Measurements from ENCODE around the gene BNC2. TPM values are rescaled to one million over a fixed set of nuclear protein-coding genes. Genes with fewer than 3 reads are reported as not detected.

The BNC2 gene
- total RNA-seq, 2 experiments from 2014 or later: not detected

DNA sequence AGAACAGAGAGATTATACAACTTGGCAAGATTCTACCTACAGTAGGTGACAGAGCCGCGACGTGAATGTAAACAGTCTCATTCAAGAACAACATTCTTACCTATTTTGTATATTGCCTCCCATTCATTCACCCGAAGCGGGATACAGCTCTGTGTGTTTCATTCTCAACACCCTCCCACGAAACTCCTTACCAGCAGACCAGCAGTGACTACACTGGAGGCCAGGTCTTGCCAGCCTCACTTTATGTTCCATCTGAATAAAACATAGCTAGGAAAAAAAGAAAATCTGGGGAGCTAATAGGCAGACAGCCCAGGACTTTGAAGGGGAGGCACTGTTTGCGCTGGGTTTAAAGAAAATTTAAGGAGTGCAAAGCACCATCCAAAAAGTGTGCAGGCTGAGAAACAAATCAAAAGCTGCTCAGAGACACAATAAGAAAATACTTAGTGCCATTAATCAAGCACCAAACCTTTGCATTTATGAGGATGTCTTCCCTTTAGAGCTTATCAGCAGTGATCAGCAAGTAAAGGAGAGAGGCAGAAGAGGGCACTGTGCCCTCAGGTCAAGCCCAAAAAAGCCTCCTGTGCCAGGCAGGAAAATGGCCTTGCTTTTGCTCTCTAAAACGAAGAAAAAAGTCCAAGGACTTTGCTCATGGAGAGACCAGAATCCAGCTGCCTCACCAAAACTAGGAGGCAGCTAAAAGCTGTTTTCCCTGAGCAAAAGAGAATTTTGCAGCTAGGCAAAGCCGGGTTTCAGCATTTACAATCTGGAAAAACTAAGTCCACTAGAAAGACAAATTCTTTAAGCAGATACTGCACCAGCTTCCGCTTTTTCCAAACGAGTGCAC is 295.1 kb downstream of the BNC2 start:
- H3K9me3 Mint-ChIP-seq (ENCODE audit: insufficient read depth): no peaks in the 10 kb centered on the region
- no peak overlapping the region for H3K27ac Mint-ChIP-seq
- H3K36me3 Mint-ChIP-seq (ENCODE audit: low read depth): no peaks in the 10 kb centered on the region
- no peak overlapping the region for H3K4me3 Mint-ChIP-seq
- CTCF ChIA-PET: no interaction called here
- DNase-seq (no peak), ATAC-seq (no peak)
- POLR2A ChIA-PET: interaction anchor here (0.6 kb wide), 1 partner anchor 1592 kb away, joined by 3 read pairs; no protein-coding TSS in a partner anchor
- H3K27me3 Mint-ChIP-seq (ENCODE audit: low read depth): no peaks in the 10 kb centered on the region
- no peaks in the 10 kb centered on the region for H3K4me1 Mint-ChIP-seq (ENCODE audit: low read depth)

DNA sequence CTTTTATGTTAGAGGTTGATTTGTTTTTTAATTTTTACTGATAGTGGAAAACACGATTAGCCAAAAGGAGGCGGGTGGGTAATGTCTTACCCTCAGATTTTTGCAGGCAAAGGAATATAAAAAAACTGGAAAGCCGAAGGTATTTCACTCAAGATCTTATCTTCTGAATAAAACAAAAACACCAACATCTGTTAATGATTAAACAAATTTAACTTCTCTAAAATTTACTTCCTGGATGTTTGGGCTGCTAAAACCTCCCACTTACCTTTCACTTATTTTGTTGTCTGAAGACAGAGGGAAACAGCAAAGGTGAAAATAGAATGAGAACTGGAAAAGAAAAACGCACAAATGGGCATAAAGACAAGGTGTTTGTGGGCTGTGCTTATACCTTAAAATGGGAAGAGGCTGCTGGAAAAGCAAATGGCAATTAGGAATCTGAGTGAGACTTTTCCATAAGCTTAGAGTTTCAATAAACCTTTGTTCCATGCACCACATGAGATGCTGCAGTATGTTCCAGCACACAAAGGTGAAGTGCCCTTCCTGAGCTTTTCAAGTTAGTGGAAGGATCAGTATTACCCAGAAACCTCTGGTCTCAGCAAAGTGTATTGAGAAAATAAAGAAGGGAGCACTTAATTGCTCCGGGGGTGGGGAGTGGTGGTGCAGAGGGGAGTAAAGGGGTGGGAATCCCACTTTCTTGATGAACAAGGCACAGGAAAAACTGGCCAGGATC is 298.3 kb downstream of the BNC2 start:
- ATAC-seq: no peak
- ChIA-PET CTCF (no interaction called here), POLR2A (no interaction called here)
- no peak overlapping the region for H3K4me3 Mint-ChIP-seq
- H3K4me1 Mint-ChIP-seq (ENCODE audit: low read depth): no peaks in the 10 kb centered on the region
- no peaks in the 10 kb centered on the region for H3K36me3 Mint-ChIP-seq (ENCODE audit: low read depth)
- H3K27me3 Mint-ChIP-seq (ENCODE audit: low read depth): no peaks in the 10 kb centered on the region
- no peak overlapping the region for H3K27ac Mint-ChIP-seq
- H3K9me3 Mint-ChIP-seq (ENCODE audit: insufficient read depth): no peaks in the 10 kb centered on the region
- DNase-seq: no peak

- Mint-ChIP-seq H3K27me3 (ENCODE audit: low read depth) (no peaks in the 10 kb centered on the region), H3K9me3 (ENCODE audit: insufficient read depth) (no peaks in the 10 kb centered on the region), H3K36me3 (ENCODE audit: low read depth) (no peaks in the 10 kb centered on the region), H3K27ac (no peak overlapping the region), H3K4me3 (no peak overlapping the region), H3K4me1 (ENCODE audit: low read depth) (no peaks in the 10 kb centered on the region)
- POLR2A ChIA-PET: no interaction called here
- CTCF ChIA-PET: no interaction called here
- ATAC-seq (no peak), DNase-seq (no peak)
These were observed 299.2 kb downstream of the BNC2 start for GRCh38 chr9:16571127-16571802.

- ChIA-PET CTCF (no interaction called here), POLR2A (no interaction called here)
- no peak for DNase-seq
- no peak for ATAC-seq
- Mint-ChIP-seq H3K4me3 (no peak overlapping the region), H3K4me1 (ENCODE audit: low read depth) (no peaks in the 10 kb centered on the region), H3K27ac (no peak overlapping the region), H3K36me3 (ENCODE audit: low read depth) (no peaks in the 10 kb centered on the region), H3K27me3 (ENCODE audit: low read depth) (no peaks in the 10 kb centered on the region), H3K9me3 (ENCODE audit: insufficient read depth) (no peaks in the 10 kb centered on the region)
These were observed 307.0 kb downstream of the BNC2 start for GRCh38 chr9:16563446-16563845.

GRCh38 chr9:16561121-16561520 is 309.3 kb downstream of the BNC2 start:
- Mint-ChIP-seq H3K4me1 (ENCODE audit: low read depth) (no peaks in the 10 kb centered on the region), H3K27me3 (ENCODE audit: low read depth) (no peaks in the 10 kb centered on the region), H3K9me3 (ENCODE audit: insufficient read depth) (no peaks in the 10 kb centered on the region), H3K36me3 (ENCODE audit: low read depth) (no peaks in the 10 kb centered on the region), H3K4me3 (no peak overlapping the region), H3K27ac (no peak overlapping the region)
- DNase-seq (no peak), ATAC-seq (no peak)
- POLR2A ChIA-PET: no interaction called here
- CTCF ChIA-PET: no interaction called here

- no peak for ATAC-seq
- no peaks in the 10 kb centered on the region for H3K27me3 Mint-ChIP-seq (ENCODE audit: low read depth)
- H3K27ac Mint-ChIP-seq: no peak overlapping the region
- H3K4me3 Mint-ChIP-seq: no peak overlapping the region
- H3K4me1 Mint-ChIP-seq (ENCODE audit: low read depth): no peaks in the 10 kb centered on the region
- POLR2A ChIA-PET: no interaction called here
- CTCF ChIA-PET: no interaction called here
- DNase-seq: no peak
- H3K9me3 Mint-ChIP-seq (ENCODE audit: insufficient read depth): no peaks in the 10 kb centered on the region
- H3K36me3 Mint-ChIP-seq (ENCODE audit: low read depth): no peaks in the 10 kb centered on the region
These were observed 310.9 kb downstream of the BNC2 start for GRCh38 chr9:16559418-16560188.

DNA sequence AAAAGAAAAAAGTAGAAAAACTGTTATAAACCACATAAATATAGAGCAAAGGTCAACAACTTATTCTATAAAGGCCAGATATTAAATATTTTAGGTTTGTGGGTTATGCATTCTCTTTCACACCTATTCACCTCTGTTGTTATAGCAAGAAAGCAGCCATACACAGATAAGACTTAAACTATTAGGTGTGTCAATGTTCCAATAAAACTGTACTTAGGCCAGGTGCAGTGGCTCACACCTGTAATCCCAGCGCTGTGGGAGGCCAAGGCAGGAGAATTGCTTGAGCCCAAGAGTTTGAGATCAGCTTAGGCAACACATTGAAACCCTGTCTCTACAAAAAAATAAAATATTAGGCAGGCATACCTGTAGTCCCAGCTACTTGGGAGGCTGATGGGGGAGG is 314.7 kb downstream of the BNC2 start:
- no peak for ATAC-seq
- H3K9me3 Mint-ChIP-seq (ENCODE audit: insufficient read depth): no peaks in the 10 kb centered on the region
- ChIA-PET POLR2A (no interaction called here), CTCF (no interaction called here)
- H3K36me3 Mint-ChIP-seq (ENCODE audit: low read depth): no peaks in the 10 kb centered on the region
- no peaks in the 10 kb centered on the region for H3K4me1 Mint-ChIP-seq (ENCODE audit: low read depth)
- no peak for DNase-seq
- no peaks in the 10 kb centered on the region for H3K27me3 Mint-ChIP-seq (ENCODE audit: low read depth)
- no peak overlapping the region for H3K27ac Mint-ChIP-seq
- H3K4me3 Mint-ChIP-seq: no peak overlapping the region

DNA sequence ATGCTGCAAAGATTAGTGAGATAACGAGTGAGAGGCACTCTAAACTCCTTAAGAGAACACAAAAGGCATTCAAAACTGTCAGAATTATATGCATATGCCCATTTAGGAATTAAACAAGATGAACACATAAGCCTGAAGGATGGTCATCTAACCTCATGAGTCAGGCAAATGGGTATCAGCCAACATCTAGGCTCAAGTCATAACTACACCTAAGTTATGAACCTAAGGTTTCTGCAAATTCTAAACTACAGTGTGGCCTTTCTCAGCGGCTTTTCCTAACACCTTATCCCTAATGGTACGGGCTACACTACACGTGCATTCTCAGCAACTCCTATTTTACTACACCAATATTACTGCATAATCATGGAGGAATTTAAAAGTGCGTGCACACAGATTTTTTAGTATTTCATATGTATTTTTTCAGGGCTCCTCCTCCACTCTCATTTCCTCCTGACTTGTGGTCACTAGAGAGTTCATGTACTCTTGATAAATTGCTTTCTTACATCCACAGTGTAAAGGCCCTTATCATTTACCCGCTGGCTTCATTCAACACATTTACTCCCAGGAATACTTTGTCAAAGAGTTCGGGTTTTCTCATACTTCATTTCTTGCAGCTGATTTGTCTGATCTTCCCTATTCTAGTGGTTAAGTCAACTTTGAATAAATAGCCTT is 316.5 kb downstream of the BNC2 start:
- Mint-ChIP-seq H3K27me3 (ENCODE audit: low read depth) (no peaks in the 10 kb centered on the region), H3K4me1 (ENCODE audit: low read depth) (no peaks in the 10 kb centered on the region), H3K27ac (no peak overlapping the region), H3K36me3 (ENCODE audit: low read depth) (no peaks in the 10 kb centered on the region), H3K9me3 (ENCODE audit: insufficient read depth) (no peaks in the 10 kb centered on the region), H3K4me3 (no peak overlapping the region)
- ATAC-seq (no peak), DNase-seq (no peak)
- POLR2A ChIA-PET: no interaction called here
- CTCF ChIA-PET: no interaction called here

DNA sequence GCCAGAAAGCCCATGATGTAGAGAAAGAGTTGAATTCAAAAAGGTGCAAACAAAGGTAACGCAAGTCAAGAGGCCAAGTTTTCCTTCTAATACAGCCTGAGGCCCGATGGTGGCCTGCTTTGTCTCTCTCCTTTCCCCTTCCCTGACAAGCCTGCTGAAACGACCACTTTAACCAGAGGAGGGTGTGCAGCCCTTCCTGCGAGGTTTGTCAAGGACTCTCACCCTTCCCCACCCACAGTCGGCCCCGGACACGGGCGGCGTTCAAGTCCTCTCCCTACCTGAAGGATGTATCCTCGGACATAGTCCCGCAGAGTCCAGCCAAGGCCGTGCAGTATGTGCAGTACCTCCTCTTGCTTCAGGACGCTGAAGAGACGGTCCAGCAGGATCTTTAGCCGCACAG is 318.2 kb downstream of the BNC2 start:
- POLR2A ChIA-PET: no interaction called here
- no peak overlapping the region for H3K4me3 Mint-ChIP-seq
- no peaks in the 10 kb centered on the region for H3K36me3 Mint-ChIP-seq (ENCODE audit: low read depth)
- H3K4me1 Mint-ChIP-seq (ENCODE audit: low read depth): no peaks in the 10 kb centered on the region
- CTCF ChIA-PET: no interaction called here
- ATAC-seq: no peak
- no peaks in the 10 kb centered on the region for H3K9me3 Mint-ChIP-seq (ENCODE audit: insufficient read depth)
- no peak for DNase-seq
- H3K27ac Mint-ChIP-seq: no peak overlapping the region
- no peaks in the 10 kb centered on the region for H3K27me3 Mint-ChIP-seq (ENCODE audit: low read depth)

- no peak overlapping the region for H3K4me3 Mint-ChIP-seq
- ChIA-PET POLR2A (no interaction called here), CTCF (no interaction called here)
- no peaks in the 10 kb centered on the region for H3K36me3 Mint-ChIP-seq (ENCODE audit: low read depth)
- H3K4me1 Mint-ChIP-seq (ENCODE audit: low read depth): no peaks in the 10 kb centered on the region
- ATAC-seq: no peak
- H3K27me3 Mint-ChIP-seq (ENCODE audit: low read depth): no peaks in the 10 kb centered on the region
- no peak overlapping the region for H3K27ac Mint-ChIP-seq
- no peaks in the 10 kb centered on the region for H3K9me3 Mint-ChIP-seq (ENCODE audit: insufficient read depth)
- DNase-seq: no peak
These were observed 318.8 kb downstream of the BNC2 start for GRCh38 chr9:16551692-16552091.

DNA sequence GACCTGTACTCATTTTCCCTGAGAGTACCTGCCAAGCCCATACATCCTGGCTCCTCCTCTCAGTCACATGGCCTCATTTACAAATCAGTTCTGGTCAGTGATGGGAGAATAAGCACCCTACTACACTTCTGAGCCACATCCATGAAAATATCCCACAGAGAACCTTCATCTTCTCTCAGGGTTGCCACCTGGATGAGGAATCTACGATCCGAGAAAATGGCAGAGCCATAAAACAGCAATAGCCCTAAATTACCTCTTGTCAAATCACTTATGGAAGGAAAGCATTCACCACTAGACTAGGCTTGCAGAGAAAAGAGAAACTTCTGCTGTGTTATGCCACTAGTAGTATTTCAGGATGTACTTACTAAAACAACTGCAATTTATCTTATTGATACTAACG is 324.8 kb downstream of the BNC2 start:
- ChIA-PET CTCF (no interaction called here), POLR2A (no interaction called here)
- Mint-ChIP-seq H3K27me3 (ENCODE audit: low read depth) (no peaks in the 10 kb centered on the region), H3K4me3 (no peak overlapping the region), H3K36me3 (ENCODE audit: low read depth) (no peaks in the 10 kb centered on the region), H3K27ac (no peak overlapping the region), H3K4me1 (ENCODE audit: low read depth) (no peaks in the 10 kb centered on the region), H3K9me3 (ENCODE audit: insufficient read depth) (no peaks in the 10 kb centered on the region)
- DNase-seq (no peak), ATAC-seq (no peak)

Data from activated CD8-positive, alpha-beta T cell treated with anti-CD3 and anti-CD28 coated beads, Interleukin-2, amount 10 ng/mL, durations not matched to agents 7 days and 5 days (primary cell).